Right ventricle myocardium inferior (tissue), 1 donor: ENCODE results near the gene SMIM29. TPM values are rescaled to one million over a fixed set of nuclear protein-coding genes. Genes with fewer than 3 reads are reported as not detected.
A peak's percentile ranks its signal among the peaks of the same experiment; 100 is the strongest.

Experiments used
- ATAC-seq: fragments of 200-7000 bp; cut with Tn5 transposase; one replicate; pipeline ENCODE4 v1.9.1; 2020; ENCODE audit warnings: mild to moderate bottlenecking, moderate library complexity
- DNase-seq: peaks from one replicate; pipeline ENCODE4 v3.0.0; 2021; ENCODE audit errors: missing footprints
- intact Hi-C: fragments of 100-400 bp; cut with DNase I; formaldehyde crosslinking; loops from one replicate; pipeline ENCODE4 v1.11.0; 2022
- total RNA-seq: library from RNA; stranded (reverse); fragmentation: NEBNext Ultra II Directional; extraction: Animal tissue kit (Norgen Biotek cat#: 25700); gene quantifications from one replicate; pipeline ENCODE4 v1.2.1, GENCODE V29; 2021
- donor health status: DM: no; HTN: yes; CAD: no; lungs with severe emphysema.

The SMIM29 gene
- total RNA-seq, 1 donor from 2014 or later: 20.7 TPM

DNA sequence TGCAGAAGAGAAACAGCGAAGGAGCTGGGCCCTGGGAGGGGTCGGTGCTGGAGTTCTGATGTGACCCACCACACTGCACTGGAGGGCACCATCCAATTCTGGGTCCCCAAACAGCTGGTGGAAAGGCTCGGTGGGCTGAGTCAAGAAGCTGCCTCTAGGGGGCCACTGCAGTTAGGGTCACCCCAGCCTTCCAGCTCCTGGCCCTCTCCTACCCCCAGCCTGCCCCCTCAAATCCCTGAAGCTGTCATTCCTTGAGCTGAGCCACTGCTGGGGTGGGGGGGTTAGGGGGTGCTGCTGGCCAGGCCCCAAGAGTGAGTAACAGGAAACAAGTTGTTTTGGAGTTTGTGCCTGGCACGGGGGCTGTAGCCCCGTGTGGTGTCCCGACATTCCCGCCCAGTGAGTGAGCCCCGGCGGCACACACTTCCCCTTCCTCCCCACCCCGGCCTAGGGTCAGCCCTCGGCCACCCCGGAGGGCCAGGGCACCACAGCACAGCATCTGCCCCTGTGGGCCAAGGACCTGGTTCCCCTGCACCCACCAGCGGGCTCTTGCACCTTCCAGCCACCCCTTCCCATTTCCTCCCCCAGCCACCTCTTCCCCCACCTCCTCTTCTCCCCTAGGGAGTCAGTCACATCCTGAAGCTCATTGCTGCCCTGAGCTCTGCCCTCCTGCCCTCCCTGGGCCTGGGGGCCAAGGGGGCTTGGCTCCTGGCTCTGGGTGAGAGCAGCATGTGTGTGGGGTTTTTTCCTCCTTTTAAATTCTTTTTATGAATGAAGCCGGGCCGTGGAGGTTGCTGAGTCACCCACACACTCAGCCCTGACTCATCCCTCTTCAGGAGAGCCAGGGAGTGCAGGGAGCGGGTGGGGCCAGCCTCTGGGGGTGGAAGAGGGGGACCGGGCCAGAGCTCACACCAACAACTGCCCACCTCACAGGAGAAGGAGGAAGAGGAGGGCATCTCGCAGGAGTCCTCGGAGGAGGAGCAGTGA lies 4.6 kb downstream of the SMIM29 start:
- ATAC-seq (no peak), DNase-seq (peak; percentile 83)
- intact Hi-C loops: no loop called here

DNA sequence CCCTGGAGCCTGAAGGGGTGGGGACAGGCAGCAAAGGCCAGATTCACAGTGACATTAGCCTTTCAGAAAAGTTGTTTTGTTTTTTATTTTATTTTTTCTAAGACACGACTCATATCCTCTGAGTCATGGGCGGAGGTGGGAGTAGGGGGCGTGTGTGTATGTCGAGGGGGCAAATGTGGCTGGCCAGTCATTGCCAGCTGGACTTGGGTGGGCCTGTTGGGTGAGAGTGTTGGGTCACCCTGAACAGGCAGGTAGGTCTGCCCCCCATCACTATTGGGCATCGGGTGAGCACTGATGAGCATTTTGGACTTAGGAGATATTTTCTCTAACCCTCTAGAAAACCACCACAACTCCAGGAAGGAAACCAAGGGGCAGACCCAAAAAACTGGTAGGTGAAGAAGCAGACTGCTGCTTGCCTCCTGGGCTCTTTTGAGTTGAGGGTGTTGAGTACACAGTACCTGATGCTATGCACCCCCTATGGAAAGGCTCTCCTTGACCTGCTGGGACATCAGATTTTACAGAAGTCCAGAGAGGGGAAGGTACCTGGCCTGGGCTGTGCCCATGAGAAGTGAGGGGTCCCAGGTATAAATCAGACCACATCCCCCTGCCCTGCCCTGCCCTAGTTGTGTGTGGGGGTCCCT lies 5.6 kb downstream of the SMIM29 start:
- ATAC-seq: no peak
- no peak for DNase-seq
- intact Hi-C loops: no loop called here

DNA sequence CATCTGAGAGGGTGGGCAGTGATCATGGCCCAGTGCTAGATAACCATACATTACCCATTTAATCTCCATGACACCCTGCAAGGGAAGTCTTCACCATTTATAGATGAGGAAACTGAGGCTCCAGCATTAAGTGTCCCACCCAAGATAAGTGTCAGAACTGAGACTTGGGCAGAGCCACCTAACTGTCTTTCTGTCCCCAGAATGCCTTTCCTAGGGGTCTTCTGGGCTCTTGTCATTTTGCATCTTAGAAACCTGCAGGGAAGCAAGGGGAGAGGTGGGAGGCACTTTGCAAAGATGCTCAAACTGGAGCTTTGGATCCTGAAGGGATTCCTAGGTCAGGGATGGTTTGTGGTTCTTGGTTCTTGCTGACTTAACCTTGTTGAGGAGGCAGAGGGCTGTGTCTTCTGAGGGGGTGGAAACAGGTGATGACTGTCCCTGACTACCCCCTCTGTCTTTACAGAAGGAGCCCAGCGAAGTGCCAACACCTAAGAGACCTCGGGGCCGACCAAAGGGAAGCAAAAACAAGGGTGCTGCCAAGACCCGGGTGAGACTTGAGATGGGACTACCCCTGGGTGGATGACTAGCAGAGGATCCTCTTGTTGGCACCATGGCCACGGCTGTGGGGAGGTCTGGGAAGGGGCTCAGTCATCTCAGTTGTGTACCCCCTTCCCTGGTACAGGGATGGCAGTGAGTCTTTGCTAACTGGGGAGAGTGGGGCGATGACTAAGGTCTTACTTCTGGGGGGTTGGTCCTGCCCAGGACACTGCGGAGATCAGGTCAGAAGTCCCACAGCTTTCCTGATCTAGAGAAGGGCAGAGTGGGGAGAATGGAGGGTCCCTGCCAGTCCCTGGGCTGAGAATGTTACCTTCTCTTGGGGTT lies 6.3 kb downstream of the SMIM29 start:
- no peak for ATAC-seq
- no peak for DNase-seq
- intact Hi-C loops: no loop called here

GRCh38 chr6:34241351-34242215 lies 7.2 kb downstream of the SMIM29 start:
- DNase-seq: no peak
- intact Hi-C loops: no loop called here
- no peak for ATAC-seq

DNA sequence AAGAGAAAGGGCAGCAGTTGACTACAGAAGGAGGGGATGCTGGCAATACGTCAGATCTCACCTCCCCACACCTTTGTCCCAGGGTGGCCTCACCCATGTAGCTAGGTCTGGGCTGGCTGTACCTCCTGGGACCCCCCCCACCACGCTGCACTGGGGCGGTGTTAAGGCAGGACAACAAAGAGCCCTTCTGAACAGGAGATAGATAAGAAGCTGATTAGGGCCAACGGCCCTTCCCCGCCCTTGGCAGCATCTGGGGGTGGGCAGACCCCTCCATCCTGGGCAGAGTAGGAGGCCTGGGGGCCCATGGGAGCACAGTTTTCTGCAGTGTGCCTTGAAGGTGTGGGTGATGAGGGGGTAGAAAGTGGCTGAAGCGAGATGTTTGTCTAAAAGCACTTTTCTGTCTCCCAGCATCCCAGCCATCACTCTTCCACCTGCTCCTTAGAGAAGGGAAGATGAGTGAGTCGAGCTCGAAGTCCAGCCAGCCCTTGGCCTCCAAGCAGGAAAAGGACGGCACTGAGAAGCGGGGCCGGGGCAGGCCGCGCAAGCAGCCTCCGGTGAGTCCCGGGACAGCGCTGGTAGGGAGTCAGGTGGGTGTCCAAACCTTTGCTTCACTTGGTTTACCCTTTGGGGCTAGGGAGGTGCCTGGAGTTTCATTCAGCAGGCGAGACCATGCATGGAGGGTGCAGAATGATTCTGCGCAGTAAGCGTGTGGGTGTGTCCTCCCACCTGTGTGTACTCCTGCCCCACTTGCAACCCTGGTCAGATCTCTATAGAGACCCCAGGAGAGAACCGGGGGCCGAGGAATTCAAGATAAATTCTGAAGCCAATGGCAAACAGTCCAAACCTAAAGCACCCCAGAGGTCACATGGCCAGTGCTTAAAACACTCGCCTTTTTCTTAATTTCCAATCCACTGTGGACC lies 8.2 kb downstream of the SMIM29 start:
- DNase-seq: no peak
- intact Hi-C loops: no loop called here

DNA sequence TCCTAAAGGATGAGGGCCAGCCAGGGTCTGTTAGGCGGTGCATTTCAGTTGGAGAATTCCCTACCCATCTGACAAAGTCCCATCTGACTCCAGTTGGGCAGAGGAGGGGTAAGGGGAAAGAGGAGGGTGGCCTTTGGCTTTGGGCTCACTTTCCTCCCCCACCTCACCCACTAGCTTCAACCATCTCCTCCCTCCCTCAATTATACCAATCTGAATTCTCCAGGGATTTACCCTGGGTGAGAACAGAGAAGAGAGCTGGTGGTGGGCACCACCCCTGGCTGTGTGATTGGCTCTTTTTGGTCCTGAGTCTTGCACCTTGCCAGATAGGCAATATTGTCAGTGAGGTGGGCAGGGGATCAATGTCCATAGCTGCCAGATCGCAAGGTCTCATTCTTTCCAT lies 8.9 kb downstream of the SMIM29 start:
- DNase-seq (no peak), ATAC-seq (no peak)
- intact Hi-C loops: loop anchor here (2.0 kb wide), 1 partner anchor 43 kb away; no protein-coding TSS in a partner anchor

More for the DNA sequence above, 8.2 kb downstream of the SMIM29 start:
- ATAC-seq: no peak

DNA sequence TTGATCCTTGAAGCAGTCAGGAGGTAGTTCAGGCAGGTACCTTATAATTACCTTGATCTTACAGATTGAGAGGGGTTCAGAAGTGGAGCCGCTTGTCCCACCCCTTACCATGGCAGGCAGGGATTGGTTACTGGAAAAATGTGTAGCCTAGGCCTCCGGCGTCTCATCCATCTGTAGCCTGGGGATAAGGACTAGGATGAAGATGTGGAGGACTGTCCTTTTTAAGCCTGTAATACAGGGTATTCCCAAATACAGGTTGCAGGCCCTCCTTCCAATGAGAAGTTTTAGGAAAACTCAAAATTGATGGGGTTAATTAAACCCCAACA lies 9.3 kb downstream of the SMIM29 start:
- DNase-seq (no peak), ATAC-seq (no peak)
- intact Hi-C loops: loop anchor here (2.0 kb wide), 1 partner anchor 43 kb away; no protein-coding TSS in a partner anchor

GRCh38 chr6:34238585-34239499 lies 10.0 kb downstream of the SMIM29 start:
- ATAC-seq (no peak), DNase-seq (no peak)
- intact Hi-C loops: loop anchor here (2.0 kb wide), 1 partner anchor 42 kb away; no protein-coding TSS in a partner anchor

- intact Hi-C loops: loop anchor here (2.0 kb wide), 1 partner anchor 41 kb away; no protein-coding TSS in a partner anchor
Observed at GRCh38 chr6:34237722-34238584, 10.9 kb downstream of the SMIM29 start.

DNA sequence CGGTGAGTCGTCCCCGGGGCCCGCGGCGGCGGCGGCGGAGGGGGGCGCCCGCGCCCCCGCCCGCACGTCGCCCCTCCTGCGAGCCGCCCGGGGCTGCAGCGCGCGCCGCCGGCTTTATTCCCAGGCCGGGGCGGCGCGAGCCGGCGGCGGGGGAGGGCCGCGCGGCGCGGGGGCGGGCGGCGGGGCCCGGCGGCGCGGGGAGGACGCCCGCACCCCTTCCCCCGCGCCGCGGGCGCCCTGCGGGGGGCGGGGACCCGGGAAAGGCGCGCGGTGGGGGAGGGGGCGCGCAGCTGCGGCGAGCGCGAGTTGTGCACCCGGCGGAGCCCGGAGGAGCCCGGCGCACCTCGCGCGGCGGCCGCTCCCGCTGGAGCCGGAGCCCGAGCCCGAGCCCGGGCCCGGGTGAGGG lies 11.5 kb downstream of the SMIM29 start:
- intact Hi-C loops: no loop called here
- ATAC-seq: no peak
- DNase-seq: no peak

More at GRCh38 chr6:34237722-34238584, 10.9 kb downstream of the SMIM29 start:
- ATAC-seq (no peak), DNase-seq (peak; percentile 75)

- intact Hi-C loops: no loop called here
- DNase-seq (peak; percentile 96), ATAC-seq (peak; percentile 95)
Observed at GRCh38 chr6:34236443-34237315, 12.1 kb downstream of the SMIM29 start, which contains the start of gene HMGA1. Gene HMGA1 (plus strand): TSS chr6:34236873. CDS start chr6:34240781, 3,908 bp downstream.

DNA sequence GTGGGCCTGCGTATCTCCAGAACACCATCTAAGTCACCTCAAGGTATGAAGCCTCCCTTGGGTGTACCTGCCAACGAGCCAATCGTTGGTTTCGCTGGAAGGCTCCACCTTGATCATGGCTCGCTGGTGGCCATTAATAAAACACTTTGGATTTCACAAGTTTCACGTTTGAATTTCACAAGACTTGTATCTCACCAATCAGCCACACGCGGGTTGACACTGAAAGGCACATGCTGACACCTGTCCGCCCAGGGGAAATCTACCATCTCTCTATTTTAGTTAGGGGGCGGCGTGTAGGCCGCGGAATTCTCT lies 12.7 kb downstream of the SMIM29 start:
- DNase-seq (no peak), ATAC-seq (no peak)
- intact Hi-C loops: no loop called here

DNA sequence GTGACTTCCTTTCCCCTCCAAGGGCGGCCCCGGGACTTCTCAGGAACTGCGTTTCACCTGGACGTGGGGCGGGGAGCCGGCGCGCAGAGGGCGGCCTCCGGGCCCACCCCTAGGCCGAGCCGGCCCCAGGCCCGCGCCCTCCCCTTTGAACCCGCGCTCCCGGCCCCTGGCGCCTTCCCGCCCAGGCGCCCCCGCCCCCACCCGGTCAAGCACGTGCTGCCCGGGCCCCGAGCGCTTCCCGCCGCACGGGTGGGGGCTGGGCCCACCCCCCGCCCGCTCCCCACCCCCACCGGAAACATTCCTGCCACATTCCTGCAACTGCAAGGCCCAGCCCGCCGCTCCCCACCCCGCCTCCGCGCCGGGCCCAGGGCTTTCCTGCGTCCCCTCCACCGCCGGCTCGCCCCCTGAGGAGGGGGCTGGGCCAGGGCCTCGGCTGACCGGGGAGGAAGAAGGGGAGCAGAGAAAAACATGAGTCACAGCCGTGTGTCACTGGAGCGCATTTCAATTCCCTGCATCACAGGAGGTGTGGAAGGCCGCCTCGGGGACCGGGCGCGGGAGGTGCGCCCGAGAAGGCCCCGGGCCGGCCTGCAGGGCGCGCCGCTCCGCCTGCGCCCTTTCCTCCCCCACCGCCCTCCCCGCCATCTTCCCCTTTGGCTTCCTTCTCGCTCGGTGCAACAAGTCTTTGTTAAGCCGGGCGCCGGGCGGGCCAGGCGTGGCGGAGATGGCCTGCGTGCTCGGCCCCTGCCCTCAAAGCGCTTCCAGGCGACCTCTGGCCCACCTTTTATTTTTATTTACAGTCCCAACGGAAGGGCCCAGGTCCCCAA lies 13.3 kb downstream of the SMIM29 start:
- peak; percentile 89 for DNase-seq

More for the DNA sequence above, 13.3 kb downstream of the SMIM29 start:
- intact Hi-C loops: no loop called here
- ATAC-seq: peak; percentile 18
